ENCODE data around the gene CD3D.
A peak's percentile ranks its signal among the peaks of the same experiment; 100 is the strongest.
"Not testable (repeated sequence)": the region's sequence is repeated elsewhere in the genome, so short reads cannot be mapped to it uniquely, and the experiment has no call there.

CD3D gene

GRCh38 chr11:118310781-118311485 is 31.6 kb downstream of the CD3D start:
- Histone ChIP-seq H3K4me1 (ENCODE audit: insufficient read depth, low read length, poor library complexity, severe bottlenecking) (peaks cover 66% of the 10 kb centered on the region), H3F3A (ENCODE audit: low read depth) (peaks cover 4% of the 10 kb centered on the region), H3K79me2 (ENCODE audit: insufficient read depth, low read length) (peaks cover 73% of the 10 kb centered on the region), H3K4me2 (ENCODE audit: low read depth, low read length, poor library complexity, severe bottlenecking) (peak overlapping the region; percentile 41), H3K9ac (ENCODE audit: low read depth, low read length, poor library complexity, severe bottlenecking) (no peak overlapping the region), H3K36me3 (ENCODE audit: insufficient read depth, low read length) (peaks cover 54% of the 10 kb centered on the region), H3K9me3 (ENCODE audit: insufficient read depth, low read depth, low read length) (no peaks in the 10 kb centered on the region), H3K27me3 (ENCODE audit: insufficient read depth, low read length, poor library complexity, severe bottlenecking) (no peaks in the 10 kb centered on the region), H2AFZ (ENCODE audit: low read length) (no peak overlapping the region), H3K9me2 (replicated peaks; ENCODE audit: low read depth, low read length) (no peaks in the 10 kb centered on the region), H3K4me3 (ENCODE audit: low read length, poor library complexity, severe bottlenecking) (no peak overlapping the region), H4K20me1 (ENCODE audit: insufficient read depth, low read length, poor library complexity, severe bottlenecking) (peaks cover 27% of the 10 kb centered on the region)
- TF ChIP-seq EZH2phosphoT487 (IDR thresholded peaks at IDR 0.05; ENCODE audit: borderline replicate concordance) (no peak), CTCF (conservative IDR thresholded peaks at IDR 0.05; ENCODE audit: low read length) (no peak)

- Histone ChIP-seq H3K79me2 (ENCODE audit: insufficient read depth, low read length) (peaks cover 80% of the 10 kb centered on the region), H4K20me1 (ENCODE audit: insufficient read depth, low read length, poor library complexity, severe bottlenecking) (peaks cover 27% of the 10 kb centered on the region), H3K9me3 (ENCODE audit: insufficient read depth, low read depth, low read length) (no peaks in the 10 kb centered on the region), H3K4me3 (ENCODE audit: low read length, poor library complexity, severe bottlenecking) (no peak overlapping the region), H3K27me3 (ENCODE audit: insufficient read depth, low read length, poor library complexity, severe bottlenecking) (no peaks in the 10 kb centered on the region), H3F3A (ENCODE audit: low read depth) (peaks cover 4% of the 10 kb centered on the region; the same call in 1 of the 2 replicates), H3K9ac (ENCODE audit: low read depth, low read length, poor library complexity, severe bottlenecking) (no peak overlapping the region), H3K9me2 (replicated peaks; ENCODE audit: low read depth, low read length) (no peaks in the 10 kb centered on the region), H3K4me2 (ENCODE audit: low read depth, low read length, poor library complexity, severe bottlenecking) (no peak overlapping the region), H2AFZ (ENCODE audit: low read length) (no peak overlapping the region), H3K36me3 (ENCODE audit: insufficient read depth, low read length) (peaks cover 54% of the 10 kb centered on the region), H3K4me1 (ENCODE audit: insufficient read depth, low read length, poor library complexity, severe bottlenecking) (peaks cover 63% of the 10 kb centered on the region)
- no peak for TF ChIP-seq EZH2phosphoT487 (IDR thresholded peaks at IDR 0.05; ENCODE audit: borderline replicate concordance)
- TF ChIP-seq CTCF (conservative IDR thresholded peaks at IDR 0.05; ENCODE audit: low read length): no peak
Observed at GRCh38 chr11:118310271-118310670, 32.2 kb downstream of the CD3D start.

- H3K27me3 ChIP-seq (ENCODE audit: insufficient read depth, low read length, poor library complexity, severe bottlenecking); H3K9ac ChIP-seq (ENCODE audit: low read depth, low read length, poor library complexity, severe bottlenecking): not testable (repeated sequence)
Observed at GRCh38 chr11:118308995-118309528, 33.4 kb downstream of the CD3D start.

More at GRCh38 chr11:118308995-118309528, 33.4 kb downstream of the CD3D start:
- not testable (repeated sequence) for H3K4me3 ChIP-seq (ENCODE audit: low read length, poor library complexity, severe bottlenecking); H3K9me2 ChIP-seq (replicated peaks; ENCODE audit: low read depth, low read length); H3K9me3 ChIP-seq (ENCODE audit: insufficient read depth, low read depth, low read length); H3F3A ChIP-seq (ENCODE audit: low read depth); H2AFZ ChIP-seq (ENCODE audit: low read length)
- peaks cover 44% of the 10 kb centered on the region; the same call in 1 of the 2 replicates for H3K36me3 ChIP-seq (ENCODE audit: insufficient read depth, low read length)
- H3K4me1 ChIP-seq (ENCODE audit: insufficient read depth, low read length, poor library complexity, severe bottlenecking): peaks cover 58% of the 10 kb centered on the region
- H3K79me2 ChIP-seq (ENCODE audit: insufficient read depth, low read length): peaks cover 92% of the 10 kb centered on the region
- peaks cover 27% of the 10 kb centered on the region for H4K20me1 ChIP-seq (ENCODE audit: insufficient read depth, low read length, poor library complexity, severe bottlenecking)
- peak overlapping the region; percentile 89 for H3K4me2 ChIP-seq (ENCODE audit: low read depth, low read length, poor library complexity, severe bottlenecking)

Data from Loucy (cell line).